Kidney (tissue), 14 donors: ENCODE measurements around the gene ABHD16B. TPM values are rescaled to one million over a fixed set of nuclear protein-coding genes. Genes with fewer than 3 reads are reported as not detected.

ENCODE experiments used
- DNase-seq, 5 donors: peaks; one replicate each; pipeline ENCODE4 v3.0.0-alpha.2; 2013 to 2020
- FAIRE-seq: peaks from 2 replicates; lab custom pipeline; 2012; peaks lifted over from hg19 to GRCh38; lab: Jason Lieb, UNC
- H3K27ac ChIP-seq, 2 donors: one replicate each; pipeline ENCODE4 v1.7.0; 2013; ENCODE audit warnings: low read depth in 2 of 2, low read length in 2 of 2, inconsistent platforms in 1 of 2
- H3K27me3 ChIP-seq: one replicate; pipeline ENCODE4 v1.7.1; 2013; ENCODE audit warnings: low read length, inconsistent platforms; ENCODE audit not compliant: control insufficient read depth, insufficient read depth
- H3K36me3 ChIP-seq, 3 donors: one replicate each; pipeline versions ENCODE4 v1.7.0 to v1.7.1; 2013; ENCODE audit warnings: low read length in 3 of 3, control low read depth in 1 of 3, inconsistent platforms in 1 of 3; ENCODE audit not compliant: insufficient read depth in 3 of 3, control insufficient read depth in 2 of 3
- H3K4me1 ChIP-seq, 3 donors: one replicate each; pipeline versions ENCODE4 v1.7.0 to v1.7.1; 2013; ENCODE audit warnings: low read length in 3 of 3, inconsistent platforms in 1 of 3, low read depth in 1 of 3; ENCODE audit not compliant: control insufficient read depth in 2 of 3, insufficient read depth in 2 of 3
- H3K4me3 ChIP-seq, 3 donors: one replicate each; pipeline versions ENCODE4 v1.7.0 to v1.8.1; 2013; ENCODE audit warnings: low read length in 3 of 3, control low read depth in 1 of 3, inconsistent platforms in 1 of 3
- H3K9ac ChIP-seq, 3 donors: one replicate each; pipeline versions ENCODE4 v1.7.0 to v1.7.1; 2013; ENCODE audit warnings: low read length in 3 of 3, control low read depth in 1 of 3, inconsistent platforms in 1 of 3
- H3K9me3 ChIP-seq, 3 donors: one replicate each; pipeline versions ENCODE4 v1.7.0 to v1.7.1; 2013; ENCODE audit warnings: low read length in 3 of 3, control low read depth in 1 of 3, inconsistent platforms in 1 of 3; ENCODE audit not compliant: control insufficient read depth in 2 of 3, insufficient read depth in 1 of 3
- CTCF ChIP-seq: IDR thresholded peaks from 3 replicates; pipeline ENCODE4 v1.5.1; 2012; ENCODE audit warnings: mild to moderate bottlenecking, moderate library complexity, borderline replicate concordance; ENCODE audit not compliant: insufficient read depth; ENCODE audit errors: extremely low read depth
- intact Hi-C: fragments of 100-400 bp; cut with DNase I; formaldehyde crosslinking; loops from one replicate; pipeline ENCODE4 v1.11.1; 2022
- polyA plus RNA-seq: library from polyadenylated mRNA; stranded (reverse); fragments of 350-450 nt; fragmentation: Illumina TruSeq; extraction: RNeasy Lipid Tissue Mini Kit (QIAGEN cat#74804); gene quantifications from one replicate; pipeline ENCODE4 v1.2.3, GENCODE V29; 2014; ENCODE audit warnings: low read depth, low replicate concordance; ENCODE audit not compliant: insufficient read depth
- total RNA-seq: library from RNA; stranded (reverse); fragmentation: NEBNext Ultra II Directional; extraction: Animal tissue kit (Norgen Biotek cat#: 25700); gene quantifications from one replicate; pipeline ENCODE4 v1.2.1, GENCODE V29; 2021
- donor health status: control.
- donor health status: control.
- donor health status: control.
- donor health status: control.
- donor health status: control.
- donor health status: DM: yes; HTN: yes; CAD: no.
- donor health status: Normal renal cell carcinoma (clear cell type).

ABHD16B gene
- total and polyA plus RNA-seq, 2 donors from 2014 or later = not detected

- Histone ChIP-seq H3K4me3 (no peak overlapping the region), H3K36me3 (no peaks in the 10 kb centered on the region), H3K4me1 (peaks cover 5 to 21% (median 5%) of the 10 kb centered on the region in 3 donors), H3K9ac (no peak overlapping the region), H3K27me3 (no peaks in the 10 kb centered on the region), H3K27ac (no peak overlapping the region), H3K9me3 (no peaks in the 10 kb centered on the region)
- TF ChIP-seq CTCF = no peak
- intact Hi-C loops = no loop called here
- FAIRE-seq = no peak
- DNase-seq = no peak
Measured at GRCh38 chr20:63843222-63843621, 18.1 kb upstream of the ABHD16B start.

GRCh38 chr20:63843778-63844177, 17.5 kb upstream of the ABHD16B start:
- no peaks in the 10 kb centered on the region for H3K9me3 ChIP-seq
- no peaks in the 10 kb centered on the region for H3K36me3 ChIP-seq
- no peak overlapping the region for H3K4me3 ChIP-seq
- peaks cover 5 to 21% (median 5%) of the 10 kb centered on the region in 3 donors for H3K4me1 ChIP-seq
- no peak for TF ChIP-seq CTCF
- no peak overlapping the region for H3K9ac ChIP-seq
- intact Hi-C loops = no loop called here
- no peak overlapping the region for H3K27ac ChIP-seq
- no peaks in the 10 kb centered on the region for H3K27me3 ChIP-seq
- DNase-seq (no peak), FAIRE-seq (no peak)

GRCh38 chr20:63844511-63844991, 16.7 kb upstream of the ABHD16B start:
- H3K9ac ChIP-seq = no peak overlapping the region
- no peak overlapping the region for H3K27ac ChIP-seq
- intact Hi-C loops = no loop called here
- no peaks in the 10 kb centered on the region for H3K36me3 ChIP-seq
- no peak for TF ChIP-seq CTCF
- no peak for DNase-seq
- H3K4me1 ChIP-seq = peaks cover 5 to 21% (median 5%) of the 10 kb centered on the region in 3 donors
- H3K27me3 ChIP-seq = no peaks in the 10 kb centered on the region
- FAIRE-seq = no peak
- no peak overlapping the region for H3K4me3 ChIP-seq
- H3K9me3 ChIP-seq = no peaks in the 10 kb centered on the region
